ENCODE results near the gene BMAL1. TPM values are rescaled to one million over a fixed set of nuclear protein-coding genes. Genes with fewer than 3 reads are reported as not detected.

The BMAL1 gene
- total RNA-seq, 1 donor from 2014 or later, result 7.3 TPM

- no peak for TF ChIP-seq CTCF (conservative IDR thresholded peaks at IDR 0.05)
- Mint-ChIP-seq H3K27ac (no peak overlapping the region), H3K36me3 (no peaks in the 10 kb centered on the region)
Observed at GRCh38 chr11:13313005-13313819, 35.6 kb downstream of the BMAL1 start.

GRCh38 chr11:13314676-13315394 lies 37.2 kb downstream of the BMAL1 start:
- DNase-seq (ENCODE audit: extremely low spot score, unreplicated experiment), result no peak
- Mint-ChIP-seq H3K27me3 (no peaks in the 10 kb centered on the region), H3K4me1 (ENCODE audit: unreplicated experiment) (no peaks in the 10 kb centered on the region), H3K36me3 (no peaks in the 10 kb centered on the region), H3K4me3 (no peak overlapping the region), H3K27ac (no peak overlapping the region), H3K9me3 (peaks cover 4% of the 10 kb centered on the region)
- TF ChIP-seq CTCF (conservative IDR thresholded peaks at IDR 0.05), result no peak

More at GRCh38 chr11:13313005-13313819, 35.6 kb downstream of the BMAL1 start:
- peaks cover 4% of the 10 kb centered on the region for H3K9me3 Mint-ChIP-seq
- no peaks in the 10 kb centered on the region for H3K4me1 Mint-ChIP-seq (ENCODE audit: unreplicated experiment)
- no peak for DNase-seq (ENCODE audit: extremely low spot score, unreplicated experiment)
- H3K4me3 Mint-ChIP-seq, result no peak overlapping the region
- H3K27me3 Mint-ChIP-seq, result no peaks in the 10 kb centered on the region

- H3K9me3 Mint-ChIP-seq, result peaks cover 4% of the 10 kb centered on the region
- H3K36me3 Mint-ChIP-seq, result no peaks in the 10 kb centered on the region
- no peak for TF ChIP-seq CTCF (conservative IDR thresholded peaks at IDR 0.05)
- no peak for DNase-seq (ENCODE audit: extremely low spot score, unreplicated experiment)
- no peaks in the 10 kb centered on the region for H3K27me3 Mint-ChIP-seq
- no peak overlapping the region for H3K27ac Mint-ChIP-seq
- no peak overlapping the region for H3K4me3 Mint-ChIP-seq
- H3K4me1 Mint-ChIP-seq (ENCODE audit: unreplicated experiment), result no peaks in the 10 kb centered on the region
Observed at GRCh38 chr11:13315517-13316432, 38.2 kb downstream of the BMAL1 start.

- H3K27me3 Mint-ChIP-seq, result no peaks in the 10 kb centered on the region
- no peak overlapping the region for H3K4me3 Mint-ChIP-seq
- no peaks in the 10 kb centered on the region for H3K4me1 Mint-ChIP-seq (ENCODE audit: unreplicated experiment)
- peaks cover 4% of the 10 kb centered on the region for H3K9me3 Mint-ChIP-seq
- no peak for DNase-seq (ENCODE audit: extremely low spot score, unreplicated experiment)
- no peaks in the 10 kb centered on the region for H3K36me3 Mint-ChIP-seq
- no peak for TF ChIP-seq CTCF (conservative IDR thresholded peaks at IDR 0.05)
- H3K27ac Mint-ChIP-seq, result no peak overlapping the region
Observed at GRCh38 chr11:13316528-13316961, 39.0 kb downstream of the BMAL1 start.

- H3K9me3 Mint-ChIP-seq, result peaks cover 4% of the 10 kb centered on the region
- no peaks in the 10 kb centered on the region for H3K36me3 Mint-ChIP-seq
- TF ChIP-seq CTCF (conservative IDR thresholded peaks at IDR 0.05), result no peak
- DNase-seq (ENCODE audit: extremely low spot score, unreplicated experiment), result no peak
- H3K27me3 Mint-ChIP-seq, result no peaks in the 10 kb centered on the region
- H3K27ac Mint-ChIP-seq, result no peak overlapping the region
- no peaks in the 10 kb centered on the region for H3K4me1 Mint-ChIP-seq (ENCODE audit: unreplicated experiment)
- no peak overlapping the region for H3K4me3 Mint-ChIP-seq
Observed at GRCh38 chr11:13317293-13318080, 39.9 kb downstream of the BMAL1 start.

Measured in type B pancreatic cell (in vitro differentiated cells).